IMR-90 (cell line): ENCODE results near the gene EPSTI1. TPM values are rescaled to one million over a fixed set of nuclear protein-coding genes. Genes with fewer than 3 reads are reported as not detected.

Experiments used
- polyA plus RNA-seq, 3 experiments: library from polyadenylated mRNA; depleted of rRNA; stranded (reverse); fragments of >200 nt; gene quantifications; 2 replicates each; pipeline ENCODE4 v1.2.3, GENCODE V29; 2012; ENCODE audit warnings: low replicate concordance in 1 of 3
- total RNA-seq: library from RNA; depleted of rRNA; stranded (reverse); fragments of >200 nt; gene quantifications from 2 replicates; pipeline ENCODE4 v1.2.3, GENCODE V29; 2012; rRNA removed

EPSTI1 gene
- total and polyA plus RNA-seq, 2 of the 4 experiments (the other 2 are of a cell fraction) = 0.90 to 1.6 TPM

Other genes with a start within 250 kb of the EPSTI1 start
- gene FAM216B, start 210.7 kb downstream of the EPSTI1 start, total RNA-seq = not detected in 2 replicates
- not detected in 2 replicates for gene FAM216B, start 210.7 kb downstream of the EPSTI1 start, polyA plus RNA-seq (2012; rRNA removed)
- gene DNAJC15, start 31.3 kb upstream of the EPSTI1 start, total RNA-seq = 7.0 and 12.5 TPM in 2 replicates
- gene DNAJC15, start 31.3 kb upstream of the EPSTI1 start, polyA plus RNA-seq (2012; rRNA removed) = 22.0 and 28.9 TPM in 2 replicates